WTC11 (cell line): Measurements from ENCODE around the gene NOS1. TPM values are rescaled to one million over a fixed set of nuclear protein-coding genes. Genes with fewer than 3 reads are reported as not detected.

Experiments
- ATAC-seq: fragments of 200-7000 bp; cut with Tn5 transposase; 2 replicates; pipeline ENCODE4 v1.10.0; 2021; ENCODE audit warnings: mild to moderate bottlenecking, moderate library complexity
- CTCF ChIA-PET: fragments of 300-600 bp; sonication (Branson Sonifier 250); formaldehyde crosslinking; loops from one replicate; lab custom pipeline; 2021; ENCODE audit warnings: antibody characterized with exemption; lab: Charles Lee
- POLR2A ChIA-PET: fragments of 350-600 bp; sonication (Branson Sonifier 250); formaldehyde crosslinking; loops from one replicate; lab custom pipeline; 2021; ENCODE audit warnings: antibody characterized with exemption; lab: Charles Lee
- DNase-seq: peaks from one replicate; pipeline ENCODE4 v3.0.0; 2021; ENCODE audit warnings: low spot score
- H3K27ac Mint-ChIP-seq: 2 replicates; pipeline ENCODE4 v1.8.0; 2021; ENCODE audit warnings: mixed read lengths
- H3K27me3 Mint-ChIP-seq: 2 replicates; pipeline ENCODE4 v1.8.0; 2021; ENCODE audit warnings: low read depth, mild to moderate bottlenecking, moderate library complexity, mixed read lengths
- H3K36me3 Mint-ChIP-seq: 2 replicates; pipeline ENCODE4 v1.8.0; 2021; ENCODE audit warnings: mixed read lengths
- H3K4me1 Mint-ChIP-seq: 2 replicates; pipeline ENCODE4 v1.8.0; 2022; ENCODE audit warnings: mixed read lengths
- H3K4me3 Mint-ChIP-seq: 2 replicates; pipeline ENCODE4 v1.8.0; 2021; ENCODE audit warnings: mild to moderate bottlenecking, moderate library complexity, mixed read lengths
- H3K9me3 Mint-ChIP-seq: 2 replicates; pipeline ENCODE4 v1.8.0; 2021; ENCODE audit warnings: mixed read lengths
- ATF1 ChIP-seq: sonication (generic); formaldehyde crosslinking; IDR thresholded peaks from 2 replicates; pipeline ENCODE4 v1.8.1; 2023; ENCODE audit warnings: mild to moderate bottlenecking, moderate library complexity, missing genetic modification reagents
- CBFB ChIP-seq: sonication (generic); formaldehyde crosslinking; IDR thresholded peaks from 2 replicates; pipeline ENCODE4 v1.8.1; 2022; ENCODE audit warnings: mild to moderate bottlenecking, low read depth, missing genetic modification reagents
- CDX4 ChIP-seq: fragments of 250-450 bp; sonication (Bioruptor Pico); IDR thresholded peaks from 2 replicates; pipeline ENCODE4 v1.9.0; 2021; ENCODE audit warnings: moderate library complexity, mild to moderate bottlenecking, inconsistent platforms, borderline replicate concordance
- CREM ChIP-seq: sonication (generic); formaldehyde crosslinking; IDR thresholded peaks from 2 replicates; pipeline ENCODE4 v1.8.1; 2022; ENCODE audit warnings: mild to moderate bottlenecking, missing genetic modification reagents, moderate library complexity
- ELF4 ChIP-seq: sonication (generic); formaldehyde crosslinking; IDR thresholded peaks from 2 replicates; pipeline ENCODE4 v1.8.1; 2022; ENCODE audit warnings: low read depth, mild to moderate bottlenecking, moderate library complexity, missing genetic modification reagents
- FOXJ3 ChIP-seq: sonication (generic); formaldehyde crosslinking; IDR thresholded peaks from 2 replicates; pipeline ENCODE4 v1.9.0; 2021; ENCODE audit warnings: missing genetic modification reagents, mild to moderate bottlenecking, borderline replicate concordance
- FOXK1 ChIP-seq: sonication (generic); formaldehyde crosslinking; IDR thresholded peaks from 2 replicates; pipeline ENCODE4 v1.8.0; 2022; ENCODE audit warnings: mild to moderate bottlenecking, moderate library complexity, missing genetic modification reagents
- GABPB1 ChIP-seq: sonication (generic); formaldehyde crosslinking; IDR thresholded peaks from 2 replicates; pipeline ENCODE4 v1.8.1; 2023; ENCODE audit warnings: mild to moderate bottlenecking, missing genetic modification reagents
- GTF2I ChIP-seq: fragments of 250-450 bp; sonication (Bioruptor Pico); conservative IDR thresholded peaks from 2 replicates; pipeline ENCODE4 v1.4.0; 2021; ENCODE audit warnings: mild to moderate bottlenecking
- HMGA2 ChIP-seq: fragments of 250-450 bp; sonication (Bioruptor Pico); IDR thresholded peaks from 2 replicates; pipeline ENCODE4 v1.4.0; 2021; ENCODE audit warnings: mild to moderate bottlenecking, moderate library complexity
- JAZF1 ChIP-seq: fragments of 250-450 bp; sonication (Bioruptor Pico); IDR thresholded peaks from 2 replicates; pipeline ENCODE4 v1.9.0; 2021; ENCODE audit warnings: moderate library complexity, mild to moderate bottlenecking, inconsistent platforms
- JUN ChIP-seq: sonication (generic); formaldehyde crosslinking; IDR thresholded peaks from 2 replicates; pipeline ENCODE4 v1.8.0; 2023; ENCODE audit warnings: mild to moderate bottlenecking, missing genetic modification reagents
- KAT7 ChIP-seq: sonication (generic); formaldehyde crosslinking; IDR thresholded peaks from 2 replicates; pipeline ENCODE4 v1.8.1; 2023; ENCODE audit warnings: missing genetic modification reagents, mild to moderate bottlenecking, borderline replicate concordance
- MXD4 ChIP-seq: fragments of 250-450 bp; sonication (Bioruptor Pico); IDR thresholded peaks from 2 replicates; pipeline ENCODE4 v1.8.0; 2021; ENCODE audit warnings: mild to moderate bottlenecking, moderate library complexity, borderline replicate concordance
- PRDM15 ChIP-seq: sonication (generic); formaldehyde crosslinking; IDR thresholded peaks from 2 replicates; pipeline ENCODE4 v1.8.0; 2022; ENCODE audit warnings: missing genetic modification reagents
- RORB ChIP-seq: fragments of 250-450 bp; sonication (Bioruptor Pico); IDR thresholded peaks from 2 replicates; pipeline ENCODE4 v1.9.0; 2021; ENCODE audit warnings: mild to moderate bottlenecking
- ZNF263 ChIP-seq: sonication (generic); formaldehyde crosslinking; IDR thresholded peaks from 2 replicates; pipeline ENCODE4 v1.8.1; 2022; ENCODE audit warnings: low read depth, mild to moderate bottlenecking, moderate library complexity, missing genetic modification reagents
- ZNF396 ChIP-seq: fragments of 250-450 bp; sonication (Bioruptor Pico); IDR thresholded peaks from 2 replicates; pipeline ENCODE4 v1.8.0; 2021; ENCODE audit warnings: mild to moderate bottlenecking, moderate library complexity, borderline replicate concordance
- ZSCAN18 ChIP-seq: fragments of 250-450 bp; sonication (Bioruptor Pico); IDR thresholded peaks from 2 replicates; pipeline ENCODE4 v2.1.2; 2022; ENCODE audit warnings: mild to moderate bottlenecking, moderate library complexity
- total RNA-seq: library from RNA; stranded (reverse); gene quantifications from 3 replicates; pipeline ENCODE4 v1.2.3, GENCODE V29; 2021
- TF ChIP-seq, protein P1 (sequence below): fragments of 250-450 bp; sonication (Bioruptor Pico); IDR thresholded peaks from 2 replicates; pipeline ENCODE4 v1.9.0; 2021; ENCODE audit warnings: mild to moderate bottlenecking
- TF ChIP-seq, protein P2 (sequence below): sonication (generic); formaldehyde crosslinking; IDR thresholded peaks from 2 replicates; pipeline ENCODE4 v1.8.0; 2022; ENCODE audit warnings: mild to moderate bottlenecking, missing genetic modification reagents

NOS1 gene
- total RNA-seq, 1 experiment from 2014 or later: 4.5 TPM

- TF ChIP-seq ATF1 (no peak), CREM (CRISPR knock-in tag) (no peak), ZNF263 (CRISPR knock-in tag) (no peak), KAT7 (CRISPR knock-in tag) (no peak), FOXK1 (CRISPR knock-in tag) (no peak), ZNF396 (CRISPR knock-in tag) (no peak), ZSCAN18 (no peak), MXD4 (no peak), JUN (no peak), GABPB1 (CRISPR knock-in tag) (no peak)
- TF ChIP-seq, protein P1, sequence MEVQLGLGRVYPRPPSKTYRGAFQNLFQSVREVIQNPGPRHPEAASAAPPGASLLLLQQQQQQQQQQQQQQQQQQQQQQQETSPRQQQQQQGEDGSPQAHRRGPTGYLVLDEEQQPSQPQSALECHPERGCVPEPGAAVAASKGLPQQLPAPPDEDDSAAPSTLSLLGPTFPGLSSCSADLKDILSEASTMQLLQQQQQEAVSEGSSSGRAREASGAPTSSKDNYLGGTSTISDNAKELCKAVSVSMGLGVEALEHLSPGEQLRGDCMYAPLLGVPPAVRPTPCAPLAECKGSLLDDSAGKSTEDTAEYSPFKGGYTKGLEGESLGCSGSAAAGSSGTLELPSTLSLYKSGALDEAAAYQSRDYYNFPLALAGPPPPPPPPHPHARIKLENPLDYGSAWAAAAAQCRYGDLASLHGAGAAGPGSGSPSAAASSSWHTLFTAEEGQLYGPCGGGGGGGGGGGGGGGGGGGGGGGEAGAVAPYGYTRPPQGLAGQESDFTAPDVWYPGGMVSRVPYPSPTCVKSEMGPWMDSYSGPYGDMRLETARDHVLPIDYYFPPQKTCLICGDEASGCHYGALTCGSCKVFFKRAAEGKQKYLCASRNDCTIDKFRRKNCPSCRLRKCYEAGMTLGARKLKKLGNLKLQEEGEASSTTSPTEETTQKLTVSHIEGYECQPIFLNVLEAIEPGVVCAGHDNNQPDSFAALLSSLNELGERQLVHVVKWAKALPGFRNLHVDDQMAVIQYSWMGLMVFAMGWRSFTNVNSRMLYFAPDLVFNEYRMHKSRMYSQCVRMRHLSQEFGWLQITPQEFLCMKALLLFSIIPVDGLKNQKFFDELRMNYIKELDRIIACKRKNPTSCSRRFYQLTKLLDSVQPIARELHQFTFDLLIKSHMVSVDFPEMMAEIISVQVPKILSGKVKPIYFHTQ (CRISPR knock-in tag): no peak
Measured at GRCh38 chr12:117362391-117362790, 965 bp upstream of the NOS1 start (continued).

DNA sequence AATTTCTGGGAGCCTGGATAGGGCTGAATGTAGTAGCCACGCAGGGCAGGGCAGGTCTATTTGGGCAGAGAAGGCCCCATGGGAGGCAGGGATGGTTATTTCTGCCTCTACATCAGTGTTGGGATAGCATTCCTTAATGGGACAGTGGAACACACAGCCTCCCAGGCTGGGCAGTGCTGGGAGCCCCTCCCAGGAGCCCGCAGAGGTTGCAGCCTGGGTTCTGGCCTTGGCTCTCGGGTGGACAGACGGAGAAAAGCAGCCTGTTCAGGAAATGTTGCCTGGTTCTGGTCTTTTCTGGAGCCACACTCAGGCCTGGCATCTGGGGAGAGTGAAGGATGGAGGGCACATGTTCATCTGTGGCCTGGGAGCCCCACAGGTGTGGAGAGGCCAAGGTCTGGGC is 479 bp upstream of the NOS1 start:
- ATAC-seq (no peak), DNase-seq (no peak)
- Mint-ChIP-seq H3K27me3 (peaks cover 74% of the 10 kb centered on the region), H3K36me3 (no peaks in the 10 kb centered on the region), H3K4me1 (peaks cover 22% of the 10 kb centered on the region), H3K4me3 (peak overlapping the region; percentile 65), H3K27ac (no peak overlapping the region), H3K9me3 (no peaks in the 10 kb centered on the region)
- ChIA-PET POLR2A (interaction anchor here (1.1 kb wide), 1 partner anchor 18 kb away, joined by 3 read pairs; no protein-coding TSS in a partner anchor), CTCF (interaction anchor here (1.3 to 3.9 kb wide), 4 partner anchors 10 to 488 kb away, joined by 3 to 25 read pairs (median 7); no protein-coding TSS in a partner anchor)
- no peak for TF ChIP-seq ELF4 (CRISPR knock-in tag)
- TF ChIP-seq MXD4: no peak
- TF ChIP-seq FOXJ3 (CRISPR knock-in tag): no peak
- no peak for TF ChIP-seq CDX4 (CRISPR knock-in tag)
- no peak for TF ChIP-seq GTF2I (CRISPR knock-in tag)
- TF ChIP-seq HMGA2 (CRISPR knock-in tag): no peak
- TF ChIP-seq PRDM15 (CRISPR knock-in tag): no peak
- no peak for TF ChIP-seq CBFB (CRISPR knock-in tag)
- TF ChIP-seq, protein P2, sequence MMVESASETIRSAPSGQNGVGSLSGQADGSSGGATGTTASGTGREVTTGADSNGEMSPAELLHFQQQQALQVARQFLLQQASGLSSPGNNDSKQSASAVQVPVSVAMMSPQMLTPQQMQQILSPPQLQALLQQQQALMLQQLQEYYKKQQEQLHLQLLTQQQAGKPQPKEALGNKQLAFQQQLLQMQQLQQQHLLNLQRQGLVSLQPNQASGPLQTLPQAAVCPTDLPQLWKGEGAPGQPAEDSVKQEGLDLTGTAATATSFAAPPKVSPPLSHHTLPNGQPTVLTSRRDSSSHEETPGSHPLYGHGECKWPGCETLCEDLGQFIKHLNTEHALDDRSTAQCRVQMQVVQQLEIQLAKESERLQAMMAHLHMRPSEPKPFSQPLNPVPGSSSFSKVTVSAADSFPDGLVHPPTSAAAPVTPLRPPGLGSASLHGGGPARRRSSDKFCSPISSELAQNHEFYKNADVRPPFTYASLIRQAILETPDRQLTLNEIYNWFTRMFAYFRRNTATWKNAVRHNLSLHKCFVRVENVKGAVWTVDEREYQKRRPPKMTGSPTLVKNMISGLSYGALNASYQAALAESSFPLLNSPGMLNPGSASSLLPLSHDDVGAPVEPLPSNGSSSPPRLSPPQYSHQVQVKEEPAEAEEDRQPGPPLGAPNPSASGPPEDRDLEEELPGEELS (CRISPR knock-in tag): no peak
- TF ChIP-seq KAT7 (CRISPR knock-in tag): no peak
- no peak for TF ChIP-seq RORB (CRISPR knock-in tag)
- TF ChIP-seq JAZF1 (CRISPR knock-in tag): no peak
- TF ChIP-seq CREM (CRISPR knock-in tag): no peak
